Upper lobe of left lung (tissue), 6 donors: ENCODE measurements around the gene INPP4B. TPM values are rescaled to one million over a fixed set of nuclear protein-coding genes. Genes with fewer than 3 reads are reported as not detected.

Source experiments
- ATAC-seq, 2 donors: fragments of 200-7000 bp; cut with Tn5 transposase; one replicate each; pipeline ENCODE4 v1.9.1; 2022; ENCODE audit warnings: mild to moderate bottlenecking in 2 of 2, moderate library complexity in 2 of 2; ENCODE audit not compliant: low FRiP score in 2 of 2
- DNase-seq, 2 donors: peaks; one replicate each; pipeline ENCODE4 v3.0.0-alpha.2; 2019 to 2020
- H3K27ac ChIP-seq, 4 donors: fragments of 200-600 bp; sonication (generic); one replicate each; pipeline ENCODE4 v1.5.1; 2016 to 2019
- H3K27me3 ChIP-seq, 4 donors: fragments of 200-600 bp; sonication (generic); one replicate each; pipeline ENCODE4 v1.5.1; 2017 to 2019
- H3K36me3 ChIP-seq, 4 donors: fragments of 200-600 bp; sonication (generic); one replicate each; pipeline ENCODE4 v1.5.1; 2016 to 2019
- H3K4me1 ChIP-seq, 4 donors: fragments of 200-600 bp; sonication (generic); one replicate each; pipeline ENCODE4 v1.5.1; 2018 to 2019
- H3K4me3 ChIP-seq, 4 donors: fragments of 200-600 bp; sonication (generic); one replicate each; pipeline ENCODE4 v1.5.1; 2017 to 2019; ENCODE audit warnings: mild to moderate bottlenecking in 2 of 4, moderate library complexity in 1 of 4
- H3K9me3 ChIP-seq, 4 donors: fragments of 200-600 bp; sonication (generic); one replicate each; pipeline ENCODE4 v1.5.1; 2018 to 2019
- CTCF ChIP-seq, 6 experiments: fragments of 450-650 bp in 4 of 6; fragments of 200-600 bp in 2 of 6; sonication (generic) in 2 of 6; IDR thresholded peaks; one replicate each; pipeline ENCODE4 v1.5.1; 2016 to 2019; ENCODE audit warnings: antibody characterized with exemption in 6 of 6
- EP300 ChIP-seq, 4 donors: sonication (generic); formaldehyde crosslinking; IDR thresholded peaks; one replicate each; pipeline ENCODE4 v1.5.1; 2017; ENCODE audit warnings: antibody characterized with exemption in 4 of 4, control low read depth in 2 of 4
- POLR2A ChIP-seq, 4 donors: fragments of 450-650 bp; IDR thresholded peaks; one replicate each; pipeline ENCODE4 v1.5.1; 2016 to 2017; ENCODE audit warnings: antibody characterized with exemption in 4 of 4, mild to moderate bottlenecking in 2 of 4
- POLR2AphosphoS5 ChIP-seq, 2 donors: sonication (generic); formaldehyde crosslinking; IDR thresholded peaks; one replicate each; pipeline ENCODE4 v1.5.1; 2017; ENCODE audit warnings: antibody characterized with exemption in 2 of 2
- WGBS, 2 donors: methylation state at CpG; one replicate each; pipeline ENCODE4 v1.1.5; 2017 to 2018; 5-methylcytosine and 5-hydroxymethylcytosine counted together
- total RNA-seq, 6 donors: library from RNA; depleted of rRNA in 4 of 6; stranded (reverse); fragments of >200 nt in 4 of 6; gene quantifications; one replicate each; pipeline versions ENCODE4 v1.1.0 to v1.2.1, GENCODE V29; 2016 to 2021
- donor health status: DM: no; HTN: no; CAD: no; lungs with moderate emphysema.
- donor health status: DM: no; HTN: yes; CAD: no; lungs with severe emphysema.

Gene INPP4B
- total RNA-seq, 6 donors from 2014 or later: 4.7 to 31.4 (median 10.4) TPM

GRCh38 chr4:142581881-142582280, 264.2 kb downstream of the INPP4B start:
- Histone ChIP-seq H3K4me1 (no peaks in the 10 kb centered on the region), H3K9me3 (no peaks in the 10 kb centered on the region), H3K27ac (no peak overlapping the region), H3K27me3 (no peaks in the 10 kb centered on the region), H3K4me3 (no peak overlapping the region), H3K36me3 (no peaks in the 10 kb centered on the region)
- no peak for DNase-seq
- WGBS, 2 donors: 93 to 96% methylated on average over 1 of the region's 1 CpG
- no peak for ATAC-seq
- TF ChIP-seq POLR2AphosphoS5 (IDR thresholded peaks at IDR 0.05) (no peak), POLR2A (IDR thresholded peaks at IDR 0.05) (no peak), EP300 (IDR thresholded peaks at IDR 0.05) (no peak), CTCF (IDR thresholded peaks at IDR 0.05) (no peak)

GRCh38 chr4:142579443-142579842, 266.7 kb downstream of the INPP4B start:
- ATAC-seq (no peak), DNase-seq (no peak)
- no peaks in the 10 kb centered on the region for H3K27me3 ChIP-seq
- no peaks in the 10 kb centered on the region for H3K36me3 ChIP-seq
- no peak overlapping the region for H3K4me3 ChIP-seq
- no peaks in the 10 kb centered on the region for H3K9me3 ChIP-seq
- TF ChIP-seq EP300 (IDR thresholded peaks at IDR 0.05): no peak
- no peak for TF ChIP-seq POLR2A (IDR thresholded peaks at IDR 0.05)
- no peak for TF ChIP-seq CTCF (IDR thresholded peaks at IDR 0.05)
- no peak for TF ChIP-seq POLR2AphosphoS5 (IDR thresholded peaks at IDR 0.05)
- 73 to 74% methylated on average over 2 of the region's 2 CpGs for WGBS, 2 donors
- no peak overlapping the region for H3K27ac ChIP-seq
- no peaks in the 10 kb centered on the region for H3K4me1 ChIP-seq

GRCh38 chr4:142574306-142574705, 271.8 kb downstream of the INPP4B start:
- H3K9me3 ChIP-seq: no peaks in the 10 kb centered on the region
- no peaks in the 10 kb centered on the region for H3K4me1 ChIP-seq
- DNase-seq (no peak), ATAC-seq (no peak)
- no peaks in the 10 kb centered on the region for H3K36me3 ChIP-seq
- H3K27ac ChIP-seq: no peak overlapping the region
- no peak overlapping the region for H3K4me3 ChIP-seq
- WGBS, 2 donors: 86 to 87% methylated on average over 3 of the region's 3 CpGs
- TF ChIP-seq EP300 (IDR thresholded peaks at IDR 0.05): no peak
- no peak for TF ChIP-seq CTCF (IDR thresholded peaks at IDR 0.05)
- no peak for TF ChIP-seq POLR2A (IDR thresholded peaks at IDR 0.05)
- no peak for TF ChIP-seq POLR2AphosphoS5 (IDR thresholded peaks at IDR 0.05)
- H3K27me3 ChIP-seq: no peaks in the 10 kb centered on the region

- WGBS, 2 donors: 70 to 85% methylated on average over 1 of the region's 1 CpG
These were observed 274.0 kb downstream of the INPP4B start for GRCh38 chr4:142572071-142572470.

More at GRCh38 chr4:142572071-142572470, 274.0 kb downstream of the INPP4B start:
- Histone ChIP-seq H3K4me3 (no peak overlapping the region), H3K27ac (no peak overlapping the region), H3K27me3 (no peaks in the 10 kb centered on the region), H3K4me1 (no peaks in the 10 kb centered on the region), H3K36me3 (no peaks in the 10 kb centered on the region), H3K9me3 (no peaks in the 10 kb centered on the region)
- TF ChIP-seq POLR2AphosphoS5 (IDR thresholded peaks at IDR 0.05) (no peak), CTCF (IDR thresholded peaks at IDR 0.05) (no peak), POLR2A (IDR thresholded peaks at IDR 0.05) (no peak), EP300 (IDR thresholded peaks at IDR 0.05) (no peak)
- no peak for DNase-seq
- no peak for ATAC-seq
